ENCODE results near the gene FEM1B. TPM values are rescaled to one million over a fixed set of nuclear protein-coding genes. Genes with fewer than 3 reads are reported as not detected.

FEM1B gene
- total RNA-seq, 1 donor from 2014 or later = 57.0 TPM

DNA sequence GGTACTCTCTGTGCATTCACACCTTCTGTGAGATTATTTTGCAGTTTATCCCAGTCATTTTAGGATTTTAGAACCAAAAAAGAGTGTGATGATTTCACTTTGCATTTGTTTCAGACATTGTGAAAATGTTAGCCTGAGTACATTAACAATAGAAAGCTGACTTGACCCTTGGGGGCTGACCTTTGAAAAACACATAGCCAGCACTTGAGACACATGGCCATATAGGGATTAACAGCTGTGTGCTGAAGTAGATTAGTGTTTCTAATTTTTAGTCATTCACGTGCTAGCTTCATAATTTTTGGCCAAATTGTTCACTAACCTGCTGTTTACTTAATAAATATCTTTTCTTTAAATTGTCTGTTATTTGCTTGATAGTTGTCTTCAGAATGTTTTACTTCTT lies 3.5 kb downstream of the FEM1B start:
- H3K4me3 ChIP-seq = peak overlapping the region; percentile 74 to 93
- no peak for DNase-seq (ENCODE audit: low spot score in 2 of 2)
- H3K9me3 ChIP-seq = no peaks in the 10 kb centered on the region
- peaks cover 6 to 13% of the 10 kb centered on the region in 2 donors for H3K36me3 ChIP-seq
- peaks cover 3 to 28% of the 10 kb centered on the region in 2 donors for H3K4me1 ChIP-seq
- TF ChIP-seq, protein P1, sequence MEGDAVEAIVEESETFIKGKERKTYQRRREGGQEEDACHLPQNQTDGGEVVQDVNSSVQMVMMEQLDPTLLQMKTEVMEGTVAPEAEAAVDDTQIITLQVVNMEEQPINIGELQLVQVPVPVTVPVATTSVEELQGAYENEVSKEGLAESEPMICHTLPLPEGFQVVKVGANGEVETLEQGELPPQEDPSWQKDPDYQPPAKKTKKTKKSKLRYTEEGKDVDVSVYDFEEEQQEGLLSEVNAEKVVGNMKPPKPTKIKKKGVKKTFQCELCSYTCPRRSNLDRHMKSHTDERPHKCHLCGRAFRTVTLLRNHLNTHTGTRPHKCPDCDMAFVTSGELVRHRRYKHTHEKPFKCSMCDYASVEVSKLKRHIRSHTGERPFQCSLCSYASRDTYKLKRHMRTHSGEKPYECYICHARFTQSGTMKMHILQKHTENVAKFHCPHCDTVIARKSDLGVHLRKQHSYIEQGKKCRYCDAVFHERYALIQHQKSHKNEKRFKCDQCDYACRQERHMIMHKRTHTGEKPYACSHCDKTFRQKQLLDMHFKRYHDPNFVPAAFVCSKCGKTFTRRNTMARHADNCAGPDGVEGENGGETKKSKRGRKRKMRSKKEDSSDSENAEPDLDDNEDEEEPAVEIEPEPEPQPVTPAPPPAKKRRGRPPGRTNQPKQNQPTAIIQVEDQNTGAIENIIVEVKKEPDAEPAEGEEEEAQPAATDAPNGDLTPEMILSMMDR (IDR thresholded peaks at IDR 0.05) = no peak
- peak overlapping the region; percentile 12 to 99 for H3K27ac ChIP-seq
- intact Hi-C loops (cut with DNase I) = no loop called here
- no peaks in the 10 kb centered on the region for H3K27me3 ChIP-seq

DNA sequence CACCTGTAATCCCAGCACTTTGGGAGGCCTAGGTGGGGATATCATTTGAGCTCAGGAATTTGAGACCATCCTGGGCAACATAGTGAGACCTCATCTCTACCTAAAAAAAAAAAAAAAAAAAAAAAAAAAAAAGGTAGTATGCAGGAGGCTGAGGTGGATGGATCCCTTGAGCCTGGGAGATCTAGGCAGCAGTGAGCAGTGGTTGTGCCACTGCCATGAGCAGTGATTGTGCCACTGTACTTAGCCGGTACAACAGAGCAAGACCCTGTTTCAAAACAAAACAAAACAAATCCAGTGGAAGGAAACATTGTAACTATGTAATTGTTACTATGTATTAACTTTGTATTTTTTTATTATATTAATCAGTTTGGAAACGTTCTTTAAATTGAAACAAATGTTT lies 5.9 kb downstream of the FEM1B start:
- Histone ChIP-seq H3K4me1 (peaks cover 3 to 28% of the 10 kb centered on the region in 2 donors), H3K9me3 (no peaks in the 10 kb centered on the region), H3K4me3 (no peak overlapping the region), H3K36me3 (peaks cover 6 to 13% of the 10 kb centered on the region in 2 donors), H3K27ac (no peak overlapping the region), H3K27me3 (no peaks in the 10 kb centered on the region)
- DNase-seq (ENCODE audit: low spot score in 2 of 2) = no peak
- intact Hi-C loops (cut with DNase I) = no loop called here
- TF ChIP-seq, protein P1 (IDR thresholded peaks at IDR 0.05) = no peak

DNA sequence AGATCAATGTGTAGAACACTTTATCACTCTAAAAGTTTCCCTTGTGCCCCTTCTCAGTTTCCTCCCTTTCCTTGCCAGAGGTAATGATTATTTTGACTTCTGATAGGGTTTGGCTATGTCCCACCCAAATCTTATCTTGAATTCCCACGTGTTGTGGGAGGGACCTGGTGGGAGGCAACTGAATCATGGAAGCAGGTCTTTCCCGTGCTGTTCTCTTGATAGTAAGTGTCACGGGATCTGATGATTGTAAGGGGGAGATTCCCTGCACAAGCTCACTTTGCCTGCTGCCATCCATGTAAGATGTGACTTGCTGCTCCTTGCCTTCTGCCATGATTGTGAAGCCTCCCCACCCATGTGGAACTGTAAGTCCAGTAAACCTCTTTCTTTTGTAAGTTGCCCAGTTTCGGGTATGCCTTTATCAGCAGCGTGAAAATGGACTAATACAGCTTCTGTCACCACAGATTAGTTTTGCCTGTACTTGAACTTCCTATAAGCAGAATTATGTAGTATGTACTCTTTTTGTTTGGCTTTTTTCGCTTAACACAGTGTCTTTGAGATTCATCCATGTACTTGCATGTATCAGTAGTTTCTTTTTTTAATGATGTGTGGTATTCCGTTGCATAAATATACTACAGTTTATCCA lies 7.2 kb downstream of the FEM1B start:
- no peaks in the 10 kb centered on the region for H3K9me3 ChIP-seq
- H3K4me1 ChIP-seq = peaks cover 3 to 28% of the 10 kb centered on the region in 2 donors
- H3K36me3 ChIP-seq = peaks cover 11 to 21% of the 10 kb centered on the region in 2 donors
- TF ChIP-seq, protein P1 (IDR thresholded peaks at IDR 0.05) = no peak
- peak overlapping the region in 1 of 2 donors; percentile 9 for H3K27ac ChIP-seq
- DNase-seq (ENCODE audit: low spot score in 2 of 2) = no peak
- no peak overlapping the region for H3K4me3 ChIP-seq
- intact Hi-C loops (cut with DNase I) = no loop called here
- no peaks in the 10 kb centered on the region for H3K27me3 ChIP-seq

DNA sequence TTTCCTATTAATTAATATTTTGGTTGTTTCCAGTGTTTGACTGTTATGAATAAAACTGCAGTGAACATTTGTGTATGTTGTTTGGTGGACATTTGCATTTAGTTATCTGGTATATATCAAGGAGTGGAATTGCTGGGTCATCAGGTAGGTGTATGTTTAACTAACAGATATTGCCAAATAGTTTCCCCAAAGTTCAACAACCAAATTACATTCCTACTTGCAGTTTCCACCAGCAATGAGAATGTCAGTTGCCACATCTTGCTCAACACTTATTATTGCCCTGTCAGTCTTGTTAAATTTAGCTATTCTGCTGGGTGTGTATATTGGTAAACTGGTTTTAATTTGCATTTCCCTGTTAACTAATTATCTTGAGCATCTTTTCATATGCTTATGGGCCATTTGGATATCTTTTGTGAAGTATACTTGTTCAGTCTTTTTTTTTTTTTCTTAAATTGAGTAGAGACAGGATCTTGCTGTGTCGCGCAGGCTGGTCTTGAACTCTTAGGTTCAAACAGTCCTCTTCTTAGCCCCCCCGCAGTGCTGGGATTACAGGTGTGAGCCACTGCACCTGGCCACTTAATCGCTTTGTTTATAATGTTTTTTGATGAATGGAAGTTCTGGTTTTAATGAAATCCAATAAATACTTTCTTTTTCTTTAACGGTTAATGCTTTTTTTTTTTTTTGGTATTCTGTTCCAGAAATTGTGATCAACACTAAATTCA lies 7.9 kb downstream of the FEM1B start:
- TF ChIP-seq, protein P1 (IDR thresholded peaks at IDR 0.05) = no peak
- H3K9me3 ChIP-seq = no peaks in the 10 kb centered on the region
- H3K27ac ChIP-seq = no peak overlapping the region
- H3K4me1 ChIP-seq = peaks cover 3 to 28% of the 10 kb centered on the region in 2 donors
- H3K4me3 ChIP-seq = no peak overlapping the region
- H3K36me3 ChIP-seq = peaks cover 18 to 28% of the 10 kb centered on the region in 2 donors
- no peaks in the 10 kb centered on the region for H3K27me3 ChIP-seq
- intact Hi-C loops (cut with DNase I) = no loop called here
- no peak for DNase-seq (ENCODE audit: low spot score in 2 of 2)

DNA sequence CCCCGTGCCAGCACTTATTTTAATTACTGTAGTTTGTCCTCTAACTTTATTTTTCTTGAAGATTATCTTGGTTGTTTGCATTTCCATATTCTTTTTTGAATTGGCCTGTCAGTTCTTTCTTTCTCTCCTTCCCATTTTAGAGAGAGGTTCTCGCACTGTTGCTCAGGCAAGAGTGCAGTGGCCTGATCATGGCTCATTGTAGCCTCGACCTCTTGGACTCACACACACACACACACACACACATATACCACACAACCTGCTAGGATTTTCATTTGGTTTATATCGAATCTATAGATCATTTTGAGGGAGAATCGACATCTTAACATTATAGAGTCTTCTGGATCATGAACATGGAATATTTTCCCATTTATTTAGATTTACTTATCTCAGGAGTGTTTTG lies 8.7 kb downstream of the FEM1B start:
- Histone ChIP-seq H3K27ac (no peak overlapping the region), H3K36me3 (peaks cover 25 to 36% of the 10 kb centered on the region in 2 donors), H3K9me3 (no peaks in the 10 kb centered on the region), H3K27me3 (no peaks in the 10 kb centered on the region), H3K4me1 (peaks cover 3 to 28% of the 10 kb centered on the region in 2 donors), H3K4me3 (no peak overlapping the region)
- no peak for DNase-seq (ENCODE audit: low spot score in 2 of 2)
- TF ChIP-seq, protein P1 (IDR thresholded peaks at IDR 0.05) = no peak
- intact Hi-C loops (cut with DNase I) = no loop called here
